HCT116 (cell line): ENCODE measurements around the gene FAM229B. TPM values are rescaled to one million over a fixed set of nuclear protein-coding genes. Genes with fewer than 3 reads are reported as not detected.

Experiments used
- ATAC-seq: fragments of 200-7000 bp; cut with Tn5 transposase; 2 replicates; pipeline ENCODE4 v1.9.1; 2020; ENCODE audit warnings: mild to moderate bottlenecking, moderate library complexity
- BruUV-seq: library from RNA; stranded (reverse); fragments of 400-500 nt; replicated peaks from 2 replicates; lab custom pipeline; 2021; lab: Mats Ljungman, UMichigan
- CTCF ChIA-PET: fragments of 300-600 bp; sonication (Branson Sonifier 250); formaldehyde crosslinking; loops from one replicate; lab custom pipeline; 2021; ENCODE audit warnings: antibody characterized with exemption; lab: Charles Lee
- POLR2A ChIA-PET: fragments of 300-600, 350-600 bp; sonication (Branson Sonifier 250); formaldehyde crosslinking; loops from one replicate; lab custom pipeline; 2021; ENCODE audit warnings: antibody characterized with exemption; lab: Charles Lee
- RAD21 ChIA-PET, 2 experiments: fragments of 300-600 bp; sonication (Branson Sonifier 250); formaldehyde crosslinking; loops; one replicate each; lab custom pipeline; 2023; ENCODE audit warnings: low total read pairs in 2 of 2; ENCODE audit not compliant: uncharacterized antibody in 2 of 2, unreplicated experiment in 2 of 2, low non-redundant PET in 1 of 2; lab: Charles Lee
- DNase-seq: peaks from one replicate; pipeline ENCODE4 v3.0.0-alpha.2; 2010; ENCODE audit warnings: low read depth, low spot score
- H2AFZ ChIP-seq: fragments of 200-600 bp; shearing (Covaris generic), sonication (generic); 2 replicates; pipeline ENCODE4 v1.6.1; 2017; ENCODE audit warnings: low read depth, mixed run types, mixed read lengths, antibody characterized with exemption, low read length; ENCODE audit not compliant: poor library complexity, severe bottlenecking
- H3K27ac ChIP-seq: 2 replicates; pipeline ENCODE4 v1.5.1; 2012; ENCODE audit warnings: low read depth, low read length
- H3K27me3 ChIP-seq: fragments of 200-600 bp; sonication (generic); 2 replicates; pipeline ENCODE4 v1.6.1; 2016; ENCODE audit warnings: mixed run types, low read length, mixed read lengths; ENCODE audit not compliant: insufficient read depth
- H3K36me3 ChIP-seq, 2 experiments: fragments of 200-500 bp in 1 of 2; fragments of 200-600 bp in 1 of 2; sonication (Bioruptor generic) in 1 of 2; sonication (generic) in 1 of 2; 2 replicates each; pipeline versions ENCODE4 v1.5.1 to v1.6.1; 2014 to 2016; ENCODE audit warnings: low read length in 2 of 2, inconsistent platforms in 1 of 2, mixed read lengths in 1 of 2, mixed run types in 1 of 2; ENCODE audit not compliant: insufficient read depth in 2 of 2, control insufficient read depth in 1 of 2
- H3K4me1 ChIP-seq, 2 experiments: fragments of 200-600 bp in 1 of 2; sonication (generic) in 1 of 2; 2 replicates each; pipeline versions ENCODE4 v1.5.1 to v1.6.1; 2012 to 2017; ENCODE audit warnings: low read length in 2 of 2, inconsistent platforms in 1 of 2, mild to moderate bottlenecking in 1 of 2, mixed read lengths in 1 of 2, mixed run types in 1 of 2, moderate library complexity in 1 of 2; ENCODE audit not compliant: insufficient read depth in 2 of 2, control insufficient read depth in 1 of 2
- H3K4me2 ChIP-seq: fragments of 200-600 bp; sonication (generic); 2 replicates; pipeline ENCODE4 v1.6.1; 2017; ENCODE audit warnings: mixed run types, low read length, mixed read lengths
- H3K4me3 ChIP-seq, 2 experiments: fragments of 200-600 bp in 1 of 2; sonication (generic) in 1 of 2; replicated peaks in 1 of 2; 2 replicates each; pipeline ENCODE4 v1.5.1; 2011 to 2016; ENCODE audit warnings: low read length in 2 of 2, control low read depth in 1 of 2, low read depth in 1 of 2, mild to moderate bottlenecking in 1 of 2, mixed read lengths in 1 of 2, mixed run types in 1 of 2
- H3K79me2 ChIP-seq: fragments of 200-600 bp; sonication (generic); 2 replicates; pipeline ENCODE4 v1.6.1; 2017; ENCODE audit warnings: mild to moderate bottlenecking, mixed run types, low read length, moderate library complexity, mixed read lengths; ENCODE audit not compliant: insufficient read depth
- H3K9ac ChIP-seq: fragments of 200-600 bp; sonication (generic); 2 replicates; pipeline ENCODE4 v1.6.1; 2016; ENCODE audit warnings: low read length, mixed read lengths
- H3K9me2 ChIP-seq: fragments of 200-600 bp; sonication (generic), shearing (Covaris generic); 2 replicates; pipeline ENCODE4 v1.6.1; 2017; ENCODE audit warnings: mixed run types, mild to moderate bottlenecking, moderate library complexity; ENCODE audit not compliant: insufficient read depth
- H3K9me3 ChIP-seq, 2 experiments: fragments of 200-500 bp in 1 of 2; fragments of 200-600 bp in 1 of 2; sonication (Bioruptor generic) in 1 of 2; sonication (generic) in 1 of 2; 2 replicates each; pipeline ENCODE4 v1.6.1; 2014 to 2017; ENCODE audit warnings: low read length in 2 of 2, mixed read lengths in 2 of 2, inconsistent platforms in 1 of 2, low read depth in 1 of 2, mild to moderate bottlenecking in 1 of 2, mixed run types in 1 of 2, moderate library complexity in 1 of 2; ENCODE audit not compliant: control insufficient read depth in 1 of 2, insufficient read depth in 1 of 2
- H4K20me1 ChIP-seq: fragments of 200-600 bp; sonication (generic), shearing (Covaris generic); 2 replicates; pipeline ENCODE4 v1.6.1; 2017; ENCODE audit warnings: mixed run types, mild to moderate bottlenecking, moderate library complexity; ENCODE audit not compliant: insufficient read depth
- ATF3 ChIP-seq: IDR thresholded peaks from 2 replicates; pipeline ENCODE4 v1.6.1; 2012
- EGR1 ChIP-seq: IDR thresholded peaks from 2 replicates; pipeline ENCODE4 v1.6.1; 2012; ENCODE audit warnings: low read depth
- EZH2phosphoT487 ChIP-seq: fragments of 200-600 bp; IDR thresholded peaks from 2 replicates; pipeline ENCODE4 v1.6.1; 2018; ENCODE audit warnings: antibody characterized with exemption, borderline replicate concordance
- FOSL1 ChIP-seq: IDR thresholded peaks from 2 replicates; pipeline ENCODE4 v1.6.1; 2012; ENCODE audit warnings: low read depth
- MAX ChIP-seq: IDR thresholded peaks from 2 replicates; pipeline ENCODE4 v1.6.1; 2012
- POLR2A ChIP-seq: IDR thresholded peaks from 2 replicates; pipeline ENCODE4 v1.7.0; 2011; ENCODE audit warnings: borderline replicate concordance; ENCODE audit not compliant: insufficient read depth, insufficient read length; ENCODE audit errors: extremely low read depth
- RAD21 ChIP-seq: IDR thresholded peaks from 2 replicates; pipeline ENCODE4 v1.6.1; 2012; ENCODE audit warnings: low read depth, mild to moderate bottlenecking
- REST ChIP-seq: IDR thresholded peaks from 2 replicates; pipeline ENCODE4 v1.6.1; 2012; ENCODE audit warnings: low read depth
- SIN3A ChIP-seq: IDR thresholded peaks from 2 replicates; pipeline ENCODE4 v1.6.1; 2012; ENCODE audit warnings: low read depth
- SP1 ChIP-seq: IDR thresholded peaks from 2 replicates; pipeline ENCODE4 v1.6.1; 2012; ENCODE audit warnings: low read depth
- SRF ChIP-seq: IDR thresholded peaks from 2 replicates; pipeline ENCODE4 v1.6.1; 2012; ENCODE audit warnings: low read depth
- ZBTB33 ChIP-seq: IDR thresholded peaks from 2 replicates; pipeline ENCODE4 v1.6.1; 2011; ENCODE audit warnings: mild to moderate bottlenecking, low read length, moderate library complexity; ENCODE audit not compliant: insufficient replicate concordance; ENCODE audit errors: extremely low read depth
- ZNF274 ChIP-seq: fragments of 200-500 bp; sonication (Bioruptor generic); IDR thresholded peaks from 2 replicates; pipeline ENCODE4 v1.6.1; 2014; ENCODE audit warnings: mild to moderate bottlenecking, low read depth, low read length, inconsistent platforms
- intact Hi-C: fragments of 100-400 bp; cut with micrococcal nuclease; formaldehyde crosslinking; loops from 2 replicates; pipeline ENCODE4 v1.10.0; 2022
- total RNA-seq: library from RNA; stranded (reverse); gene quantifications from one replicate; pipeline ENCODE4 v1.2.1, GENCODE V29; 2021; ENCODE audit not compliant: unreplicated experiment

FAM229B gene
- total RNA-seq, 1 experiment from 2014 or later, result 11.4 TPM

- no peaks in the 10 kb centered on the region for H3K9me3 ChIP-seq
- H3K4me3 ChIP-seq, result no peak overlapping the region
- no peaks in the 10 kb centered on the region for H3K27me3 ChIP-seq
- ATAC-seq (no peak), DNase-seq (no peak)
- H3K27ac ChIP-seq, result no peak overlapping the region
- H3K4me2 ChIP-seq, result no peak overlapping the region
- no peak overlapping the region for H2AFZ ChIP-seq
- intact Hi-C loops, result no loop called here
- BruUV-seq, result no TSS peak
- CTCF ChIA-PET, result interaction anchor here (1.1 kb wide), 1 partner anchor 13 kb away, joined by 3 read pairs; no protein-coding TSS in a partner anchor
- H3K9me2 ChIP-seq, result no peaks in the 10 kb centered on the region
- H3K9ac ChIP-seq, result no peak overlapping the region
- RAD21 ChIA-PET, result no interaction called here
- H4K20me1 ChIP-seq, result no peaks in the 10 kb centered on the region
- TF ChIP-seq SRF (no peak), EZH2phosphoT487 (no peak), SP1 (no peak), ZNF274 (no peak), FOSL1 (no peak), EGR1 (no peak), ZBTB33 (no peak), RAD21 (no peak)
- no peaks in the 10 kb centered on the region for H3K4me1 ChIP-seq
- no peaks in the 10 kb centered on the region for H3K79me2 ChIP-seq
- POLR2A ChIA-PET, result no interaction called here
- H3K36me3 ChIP-seq, result no peaks in the 10 kb centered on the region
Observed at GRCh38 chr6:112049996-112050395, 37.4 kb upstream of the FAM229B start.

- Histone ChIP-seq H3K9ac (no peak overlapping the region), H3K36me3 (no peaks in the 10 kb centered on the region), H3K9me2 (no peaks in the 10 kb centered on the region), H3K27ac (no peak overlapping the region), H3K79me2 (no peaks in the 10 kb centered on the region), H2AFZ (no peak overlapping the region), H3K4me1 (no peaks in the 10 kb centered on the region), H3K9me3 (no peaks in the 10 kb centered on the region), H3K27me3 (no peaks in the 10 kb centered on the region), H3K4me2 (no peak overlapping the region), H4K20me1 (no peaks in the 10 kb centered on the region), H3K4me3 (no peak overlapping the region)
- POLR2A ChIA-PET, result no interaction called here
- no TSS peak for BruUV-seq
- RAD21 ChIA-PET, result no interaction called here
- intact Hi-C loops, result no loop called here
- TF ChIP-seq MAX (no peak), EGR1 (no peak), REST (no peak), ATF3 (no peak), SIN3A (no peak), POLR2A (no peak)
- ATAC-seq (no peak), DNase-seq (no peak)
- CTCF ChIA-PET, result interaction anchor here (1.1 kb wide), 1 partner anchor 12 kb away, joined by 3 read pairs; no protein-coding TSS in a partner anchor
Observed at GRCh38 chr6:112050429-112050828, 37.0 kb upstream of the FAM229B start.
